Measurements from ENCODE around the gene SIL1.
"Not testable (repeated sequence)": the region's sequence is repeated elsewhere in the genome, so short reads cannot be mapped to it uniquely, and the experiment has no call there.

Gene SIL1

DNA sequence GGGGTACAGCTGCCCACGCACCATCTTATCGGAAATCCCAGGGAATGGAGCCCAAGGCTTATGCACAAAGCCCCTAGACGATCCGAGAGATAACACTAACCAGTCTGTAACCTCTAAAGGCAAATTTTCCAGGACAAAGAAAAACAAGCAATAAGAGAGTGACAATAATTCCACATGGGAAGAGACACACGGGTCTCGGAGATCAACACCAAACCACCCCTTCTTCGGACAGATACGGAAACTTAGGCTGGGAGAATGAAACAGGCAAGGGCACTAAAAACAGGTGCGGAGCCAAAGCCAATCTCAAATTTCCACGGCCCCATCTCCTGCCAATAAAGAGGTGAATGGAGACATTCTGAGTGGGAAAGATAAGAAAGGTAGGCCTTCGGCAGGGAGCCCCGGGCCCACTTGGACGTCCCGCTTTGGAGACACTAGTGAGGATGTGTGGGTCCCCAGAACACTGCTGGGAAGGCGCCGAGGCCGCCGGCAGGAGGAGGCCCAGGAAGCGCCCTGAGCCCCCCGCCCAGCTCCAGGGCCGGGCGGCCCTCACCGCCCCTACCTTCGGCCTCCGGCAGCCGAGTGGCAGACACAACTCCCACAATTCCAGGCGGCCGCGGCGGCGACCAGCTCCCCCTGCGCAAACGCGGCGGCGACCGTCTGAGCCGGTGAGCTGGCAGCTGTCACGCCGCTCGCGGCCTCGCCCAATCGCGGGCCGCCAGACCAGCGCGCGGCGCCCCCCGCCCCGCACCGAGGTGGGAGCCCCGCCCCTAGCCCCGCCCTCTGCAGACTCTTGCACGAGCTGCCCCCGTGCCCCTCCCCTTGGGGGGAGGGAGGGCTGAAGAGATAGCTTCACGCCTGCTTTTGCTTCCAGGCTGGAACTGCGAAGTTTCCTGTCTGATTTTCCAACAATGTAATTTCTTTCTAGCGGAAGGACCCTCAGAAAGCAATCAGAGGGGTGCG, at the start of gene SIL1:
TSS of gene SIL1 (minus strand) at position 659 of the 960 bp plus-strand sequence. CDS start 70,525 bp downstream, outside the sequence.
- DNase-seq, result peak; percentile 98

- DNase-seq, result peak; percentile 79
Measured at GRCh38 chr5:139246394-139246793, 48.2 kb upstream of the SIL1 start.

- no peak for DNase-seq
Measured at GRCh38 chr5:139245637-139246339, 47.6 kb upstream of the SIL1 start.

DNA sequence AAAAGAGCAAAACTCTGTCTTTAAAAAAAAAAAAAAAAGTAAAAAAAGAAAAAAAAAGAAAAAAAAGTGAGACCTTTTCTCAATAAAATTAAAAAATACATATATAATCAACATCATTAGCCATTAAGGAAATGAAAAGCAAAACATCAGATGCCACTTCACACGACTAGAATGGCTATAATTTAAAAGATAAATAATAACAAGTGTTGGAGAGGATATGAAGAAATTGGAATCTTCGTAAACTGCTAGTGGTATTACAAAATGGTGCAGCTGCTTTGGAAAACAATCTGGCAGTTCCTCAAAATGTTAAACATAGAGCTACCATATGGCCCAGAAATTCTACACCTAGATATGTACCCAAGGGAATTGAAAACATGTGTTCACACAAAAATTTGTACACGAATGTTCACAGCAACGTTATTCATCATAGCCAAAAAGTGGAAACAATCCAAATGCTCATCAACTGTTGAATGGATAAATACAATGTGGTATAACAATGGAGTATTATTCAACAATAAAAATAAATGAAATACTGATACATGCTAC, 45.3 kb upstream of the SIL1 start:
- no peak for DNase-seq

- DNase-seq, result no peak
Measured at GRCh38 chr5:139241139-139241538, 43.0 kb upstream of the SIL1 start.

GRCh38 chr5:139236479-139236878, 38.3 kb upstream of the SIL1 start:
- DNase-seq, result no peak

DNA sequence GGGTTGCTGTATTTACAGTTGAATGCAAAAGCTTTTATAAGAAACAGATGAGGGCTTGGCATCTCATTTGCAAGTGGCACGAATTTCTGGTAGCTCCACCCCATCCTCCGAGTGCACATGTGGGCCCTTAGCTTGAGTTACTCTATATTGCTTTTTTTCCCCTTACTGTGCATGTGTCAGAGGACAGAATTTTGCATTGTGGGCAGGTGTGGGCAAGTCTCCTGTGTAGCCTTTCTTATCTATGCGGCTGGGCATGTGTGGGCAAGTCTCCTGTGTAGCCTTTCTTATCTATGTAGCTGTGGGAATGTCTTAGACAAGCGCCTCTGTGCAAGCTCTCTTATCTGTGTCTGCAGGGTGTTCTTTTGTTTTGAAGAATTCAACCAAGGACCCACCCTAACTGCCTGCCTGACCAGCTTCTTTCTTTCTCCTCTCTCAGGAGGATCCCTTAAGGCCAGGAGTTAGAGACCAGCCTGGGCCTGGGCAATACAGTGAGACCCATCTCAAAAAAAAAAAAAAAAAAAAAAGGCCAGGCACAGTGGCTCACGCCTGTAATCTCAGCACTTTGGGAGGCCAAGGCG, 34.1 kb upstream of the SIL1 start:
- DNase-seq, result no peak

DNA sequence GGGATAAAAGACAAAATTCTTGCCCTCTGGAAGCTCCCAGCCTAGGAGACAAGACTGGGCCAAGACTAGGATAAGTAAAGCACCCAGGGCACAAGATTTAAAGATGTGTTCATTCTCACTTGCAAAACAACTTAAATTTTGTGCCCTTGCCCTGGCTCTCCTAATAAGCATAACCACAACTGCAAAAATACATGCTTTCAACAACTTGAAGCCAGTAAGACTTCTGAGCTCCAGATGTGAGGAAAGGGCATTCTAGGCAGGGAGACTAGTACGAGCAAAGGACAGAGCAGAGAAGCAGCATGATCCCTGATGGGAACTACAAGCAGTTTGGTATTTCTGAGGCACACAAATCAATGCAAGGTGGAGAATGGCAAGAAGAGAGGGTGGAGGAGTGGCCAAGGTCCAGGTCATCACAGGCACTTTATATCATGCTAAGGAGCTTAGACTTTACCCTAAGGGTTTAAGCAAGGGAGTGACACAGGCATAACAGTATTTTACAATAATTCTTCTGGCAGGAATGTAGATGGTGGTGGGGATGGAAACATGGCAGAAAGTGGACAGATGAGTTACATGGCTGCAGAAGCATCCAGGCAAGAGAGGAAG, 30.1 kb upstream of the SIL1 start:
- no peak for DNase-seq

DNA sequence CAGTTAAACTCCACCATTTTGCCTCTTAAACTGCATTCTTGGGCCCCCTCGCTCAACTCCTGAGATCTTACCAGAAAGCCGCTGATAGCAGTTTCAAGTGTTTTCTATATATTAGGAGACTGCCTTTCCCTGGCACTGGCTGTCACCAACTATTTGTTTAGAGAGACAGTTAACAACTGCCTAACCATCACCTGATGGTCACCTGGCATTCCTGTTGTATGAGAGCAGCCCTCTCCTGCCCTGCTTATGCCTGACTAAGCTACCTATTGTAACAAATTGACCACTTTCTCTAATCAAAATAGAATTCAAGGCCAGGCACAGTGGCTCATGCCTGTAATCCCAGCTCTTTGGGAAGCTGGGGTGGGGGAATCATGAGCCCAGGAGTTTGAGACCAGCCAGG, 28.0 kb upstream of the SIL1 start:
- DNase-seq, result no peak

- DNase-seq, result no peak
Measured at GRCh38 chr5:139223481-139223880, 25.3 kb upstream of the SIL1 start.

GRCh38 chr5:139222346-139222745, 24.2 kb upstream of the SIL1 start:
- DNase-seq, result no peak

DNA sequence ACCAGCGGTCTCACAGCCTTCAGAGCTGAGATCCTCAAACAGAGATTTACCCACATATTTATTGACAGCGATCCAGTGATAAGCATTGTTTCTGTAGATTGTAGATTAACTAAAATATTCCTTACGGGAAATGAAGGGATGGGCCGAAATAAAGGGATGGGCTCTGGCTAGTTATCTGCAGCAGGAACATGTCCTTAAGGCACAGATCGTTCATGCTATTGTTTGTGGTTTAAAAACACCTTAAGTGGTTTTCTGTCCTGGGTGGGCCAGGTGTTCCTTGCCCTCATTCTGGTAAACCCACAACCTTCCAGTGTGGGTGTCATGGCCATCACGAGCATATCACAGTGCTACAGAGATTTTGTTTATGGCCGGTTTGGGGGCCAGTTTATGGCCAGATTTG, 19.9 kb upstream of the SIL1 start:
- not testable (repeated sequence) for DNase-seq

DNA sequence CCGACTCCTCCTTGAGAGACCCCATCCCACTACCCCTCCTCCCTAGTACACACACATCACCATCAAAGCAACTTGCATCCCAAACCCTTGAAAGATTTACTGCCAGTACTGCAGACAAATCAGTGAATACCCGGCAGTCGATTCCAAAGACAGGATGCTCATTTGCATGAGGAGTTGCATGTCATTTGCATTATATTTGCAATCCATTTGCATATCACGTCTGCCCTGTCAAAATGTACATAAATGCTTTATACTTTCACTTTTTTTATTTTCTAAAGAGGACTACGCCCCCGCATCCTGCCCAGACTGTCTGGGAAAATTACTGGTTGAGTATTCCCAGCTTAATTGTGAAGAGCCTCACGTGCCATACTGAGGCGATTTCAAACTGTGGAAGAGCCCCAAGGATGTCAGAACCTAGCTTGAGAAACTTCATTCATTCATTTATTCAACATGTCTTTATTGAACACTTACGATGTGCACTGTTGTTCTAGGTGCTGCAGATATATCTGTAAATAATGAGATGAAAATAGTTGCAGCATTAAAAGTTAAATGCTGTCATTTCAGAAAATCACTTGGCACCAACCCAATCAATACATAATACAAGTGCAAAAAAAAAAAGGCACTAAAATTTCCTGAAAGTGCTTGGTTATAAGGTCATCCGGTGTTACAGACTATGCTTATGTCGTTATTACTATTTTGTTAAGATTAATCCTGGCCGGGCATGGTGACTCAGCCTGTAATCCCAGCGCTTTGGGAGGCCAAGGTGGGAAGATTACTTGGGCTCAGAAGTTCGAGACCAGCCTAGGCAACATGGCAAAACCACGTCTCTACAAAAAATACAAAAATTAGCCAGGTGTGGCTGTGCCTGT, 17.2 kb upstream of the SIL1 start:
- no peak for DNase-seq

GRCh38 chr5:139214646-139215045, 16.5 kb upstream of the SIL1 start:
- DNase-seq, result no peak

DNA sequence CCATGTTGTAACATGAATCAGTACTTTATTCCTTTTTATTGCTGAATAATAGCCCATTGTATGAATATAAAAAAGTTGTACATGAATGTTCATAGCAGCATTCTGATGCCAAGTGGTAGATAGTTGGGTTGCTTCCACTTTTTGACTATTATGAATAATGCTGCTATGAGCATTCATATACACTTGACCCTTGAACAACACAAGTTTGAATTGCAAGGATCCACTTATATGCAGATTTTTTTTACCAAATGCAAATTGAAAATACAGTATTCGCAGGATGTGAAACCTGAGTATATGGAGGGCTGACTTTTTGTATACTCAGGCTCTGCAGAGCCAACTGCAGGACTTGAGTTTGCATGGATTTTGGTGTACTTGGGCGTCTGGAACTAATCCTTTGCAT, 14.7 kb upstream of the SIL1 start:
- DNase-seq, result no peak

- no peak for DNase-seq
Measured at GRCh38 chr5:139212486-139212885, 14.3 kb upstream of the SIL1 start.

- DNase-seq, result no peak
Measured at GRCh38 chr5:139210585-139210984, 12.4 kb upstream of the SIL1 start.

GRCh38 chr5:139207297-139208000, 9.3 kb upstream of the SIL1 start:
- DNase-seq, result no peak

GRCh38 chr5:139205586-139205985, 7.4 kb upstream of the SIL1 start:
- DNase-seq, result no peak

DNA sequence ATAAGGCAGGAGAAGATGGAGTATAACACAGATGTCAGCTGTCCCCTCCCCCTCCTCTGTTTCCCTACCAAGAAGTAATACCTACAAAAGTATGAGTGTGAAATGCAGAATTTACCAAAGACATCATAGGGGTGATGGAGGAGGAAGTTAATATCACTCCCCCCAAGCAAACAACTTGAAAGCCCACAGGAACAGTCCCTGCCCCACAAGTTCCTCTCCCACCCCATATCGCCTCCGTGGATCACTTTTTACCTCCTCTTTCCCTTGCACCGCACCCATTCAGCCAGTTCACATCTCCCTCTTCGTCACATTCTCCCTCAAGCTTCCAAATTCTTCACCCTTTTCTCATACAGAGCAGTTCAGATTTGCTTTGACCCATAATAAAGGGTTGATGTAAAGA, 7.0 kb upstream of the SIL1 start:
- no peak for DNase-seq

DNA sequence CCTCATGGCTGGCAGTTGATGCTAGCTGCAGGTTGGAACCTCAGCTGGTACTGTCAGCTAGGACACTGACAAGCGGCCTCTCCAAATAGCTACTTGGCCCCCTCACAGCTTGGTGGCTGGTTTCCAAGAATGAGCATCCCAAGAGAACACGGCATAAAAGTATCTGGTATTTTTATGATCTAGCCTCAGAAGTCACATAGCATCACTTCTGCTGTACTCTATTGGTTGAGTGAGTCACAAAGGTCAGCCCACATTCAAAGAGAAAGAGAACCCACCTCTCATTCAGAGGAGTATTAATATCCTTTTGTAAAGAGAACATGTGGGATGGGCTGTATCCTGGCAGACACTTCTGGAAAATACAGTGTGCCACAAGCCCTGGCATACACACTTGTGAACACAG, 6.0 kb upstream of the SIL1 start:
- no peak for DNase-seq

All from activated CD4-positive, alpha-beta T cell treated with anti-CD3 and anti-CD28 coated beads, Interleukin-2, Interleukin-6, amounts not matched to agents 100 ng/mL and 50 ng/mL, durations not matched to agents 16 hours and 8 hours (primary cell).